GM21360 (cell line): ENCODE results near the gene ADAMTSL5.
"Not testable (repeated sequence)": the region's sequence is repeated elsewhere in the genome, so short reads cannot be mapped to it uniquely, and the experiment has no call there.

Source experiments
- ATAC-seq: cut with Tn5 transposase; IDR thresholded peaks from one replicate; pipeline ENCODE4 v1.9.1; 2021; ENCODE audit warnings: mild to moderate bottlenecking, moderate library complexity; ENCODE audit not compliant: unreplicated experiment

Gene ADAMTSL5

DNA sequence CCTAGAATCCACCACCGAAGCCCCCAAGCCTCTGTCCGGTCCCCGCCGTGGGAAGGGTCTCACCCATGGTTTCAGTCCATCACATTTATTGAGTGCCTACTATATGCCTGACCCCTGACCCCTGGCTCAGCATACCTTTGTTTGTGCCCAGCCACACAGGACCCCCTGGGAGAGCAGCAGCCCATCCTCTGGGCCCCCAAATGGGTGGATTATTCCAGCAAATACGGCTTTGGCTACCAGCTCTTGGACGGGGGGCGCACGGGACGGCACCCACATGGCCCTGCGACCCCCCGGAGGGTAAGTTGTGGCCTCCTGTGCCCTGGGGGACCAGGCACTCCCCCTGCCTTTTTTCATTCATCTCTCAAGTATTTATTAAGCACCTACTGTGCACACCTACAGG, 18.8 kb upstream of the ADAMTSL5 start:
- ATAC-seq: no peak

DNA sequence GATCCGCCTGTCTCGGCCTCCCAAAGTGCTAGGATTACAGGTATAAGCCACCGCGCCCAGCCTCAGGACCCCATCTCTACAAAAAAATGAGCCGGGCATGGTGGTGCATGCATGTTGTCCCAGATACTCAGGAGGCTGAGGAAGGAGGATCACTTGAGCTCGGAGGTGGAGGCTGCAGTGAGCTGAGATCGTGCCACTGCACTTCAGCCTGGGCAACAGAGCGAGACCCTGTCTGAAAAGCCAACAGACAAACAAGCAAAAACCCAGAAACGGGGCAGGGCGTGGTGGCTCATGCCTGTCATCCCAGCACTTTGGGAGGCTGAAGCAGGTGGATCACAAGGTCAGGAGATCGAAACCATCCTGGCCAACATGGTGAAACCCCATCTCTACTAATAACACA, 18.0 kb upstream of the ADAMTSL5 start:
- ATAC-seq: not testable (repeated sequence)

DNA sequence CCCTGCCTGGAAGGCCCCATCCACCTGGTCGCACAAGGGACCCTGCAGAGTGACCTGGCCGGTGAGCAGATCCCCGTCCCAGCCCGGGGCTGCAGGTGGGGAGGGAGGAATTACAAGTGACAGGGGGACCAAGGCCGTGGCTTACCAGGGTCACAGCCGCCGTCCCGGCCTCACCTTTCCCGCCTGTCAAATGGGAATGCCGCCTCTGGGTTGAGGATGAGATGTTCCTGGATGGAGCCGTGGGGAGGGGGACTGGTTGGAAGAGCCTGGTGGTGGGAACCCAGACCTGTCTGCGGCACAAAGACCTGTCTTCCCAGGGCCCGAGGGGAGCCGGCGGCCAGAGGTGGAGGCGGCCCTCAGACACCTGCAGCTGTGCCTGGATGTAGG, 16.6 kb upstream of the ADAMTSL5 start:
- ATAC-seq: no peak

DNA sequence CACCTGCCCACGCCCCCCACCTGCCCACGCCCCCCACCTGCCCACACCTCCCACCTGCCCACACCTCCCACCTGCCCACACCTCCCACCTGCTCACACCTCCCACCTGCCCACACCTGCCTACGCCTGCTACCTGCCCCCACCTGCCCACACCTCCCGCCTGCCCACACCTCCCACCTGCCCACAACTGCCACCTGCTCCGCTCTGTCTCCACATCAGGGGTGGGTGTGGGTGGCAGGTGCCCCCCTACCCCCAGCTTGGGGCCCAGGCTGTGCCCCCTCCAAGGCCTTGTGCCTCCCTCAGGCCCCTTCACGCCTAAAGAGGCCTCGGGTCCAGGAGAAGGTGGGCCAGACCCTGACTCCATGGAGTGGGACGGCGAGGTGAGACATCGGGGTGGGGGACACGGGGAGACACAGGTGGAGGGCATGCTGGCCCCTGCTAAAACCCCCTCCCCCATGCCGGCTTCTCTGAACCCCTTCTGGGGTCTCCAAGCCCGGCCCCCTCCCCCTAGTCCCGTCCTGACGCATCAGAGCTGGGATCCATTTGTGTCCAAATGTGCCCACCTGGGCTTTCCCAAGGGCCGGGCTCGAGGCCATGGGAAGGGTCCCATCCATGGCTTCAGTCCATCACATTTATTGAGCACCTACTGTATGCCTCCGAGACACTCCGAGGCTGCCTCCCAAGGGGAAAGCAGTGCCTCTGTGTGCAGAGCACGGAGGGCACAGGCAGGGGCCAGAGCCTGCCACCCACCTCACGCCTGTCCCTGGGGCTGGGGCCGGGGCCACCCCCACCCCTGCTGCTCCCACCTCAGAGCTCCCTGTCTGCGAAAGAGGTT, 16.0 kb upstream of the ADAMTSL5 start:
- no peak for ATAC-seq

DNA sequence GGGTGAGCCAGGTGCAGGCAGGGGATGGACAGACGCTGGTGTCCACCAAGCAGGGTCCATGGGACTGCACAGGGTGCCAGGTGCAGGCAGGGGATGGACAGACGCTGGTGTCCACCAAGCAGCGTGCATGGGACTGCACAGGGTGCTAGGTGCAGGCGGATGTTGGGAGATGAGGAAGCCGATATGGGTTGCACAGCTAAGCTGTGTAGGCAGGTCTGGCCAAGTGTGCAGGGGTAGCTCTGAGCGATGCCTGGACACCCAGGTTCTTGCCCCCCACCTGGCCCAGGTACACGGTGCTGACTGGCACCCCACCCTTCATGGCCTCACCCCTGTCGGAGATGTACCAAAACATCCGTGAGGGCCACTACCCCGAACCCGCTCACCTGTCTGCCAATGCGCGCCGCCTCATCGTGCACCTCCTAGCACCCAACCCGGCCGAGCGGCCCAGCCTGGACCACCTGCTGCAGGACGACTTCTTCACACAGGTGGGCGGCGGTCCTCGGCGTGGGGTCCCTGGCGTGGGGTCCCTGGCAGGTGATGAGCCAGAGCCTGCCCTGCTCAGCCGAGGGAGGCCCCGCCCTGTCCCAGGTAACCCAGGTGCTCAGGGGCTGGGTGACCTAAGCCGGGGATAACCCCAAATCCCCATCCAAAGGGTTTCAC, 15.0 kb upstream of the ADAMTSL5 start:
- no peak for ATAC-seq

DNA sequence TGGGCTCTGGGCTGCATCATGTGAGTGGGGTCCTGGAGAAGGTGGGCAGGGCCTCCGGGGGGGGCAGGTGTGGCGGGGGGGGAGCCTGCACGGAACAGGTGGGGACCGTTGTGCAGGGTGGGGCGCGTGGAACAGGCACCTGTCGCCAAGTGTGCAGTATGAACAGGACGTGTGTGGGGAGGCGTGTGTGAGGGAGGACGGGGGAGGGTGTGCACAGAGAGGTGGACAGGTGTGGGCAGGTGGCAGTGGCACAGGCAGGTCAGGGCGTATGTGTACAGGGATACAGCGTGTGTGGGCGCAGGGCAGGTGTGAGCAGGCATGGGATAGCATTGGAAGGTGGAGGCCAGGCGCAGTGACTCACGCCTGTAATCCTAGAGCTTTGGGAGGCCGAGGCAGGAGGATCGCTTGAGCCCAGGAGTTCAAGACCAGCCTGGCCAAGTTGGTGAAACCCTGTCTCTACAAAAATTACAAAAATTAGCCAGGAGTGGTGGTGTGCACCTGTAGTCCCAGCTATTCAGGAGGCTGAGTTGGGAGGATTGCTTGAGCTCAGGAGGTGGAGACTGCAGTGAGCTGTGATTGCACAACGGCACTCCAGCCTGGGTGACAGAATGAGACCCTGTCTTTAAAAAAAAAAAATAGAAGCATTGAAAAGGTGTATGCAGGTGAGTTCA, 14.3 kb upstream of the ADAMTSL5 start:
- ATAC-seq: no peak

DNA sequence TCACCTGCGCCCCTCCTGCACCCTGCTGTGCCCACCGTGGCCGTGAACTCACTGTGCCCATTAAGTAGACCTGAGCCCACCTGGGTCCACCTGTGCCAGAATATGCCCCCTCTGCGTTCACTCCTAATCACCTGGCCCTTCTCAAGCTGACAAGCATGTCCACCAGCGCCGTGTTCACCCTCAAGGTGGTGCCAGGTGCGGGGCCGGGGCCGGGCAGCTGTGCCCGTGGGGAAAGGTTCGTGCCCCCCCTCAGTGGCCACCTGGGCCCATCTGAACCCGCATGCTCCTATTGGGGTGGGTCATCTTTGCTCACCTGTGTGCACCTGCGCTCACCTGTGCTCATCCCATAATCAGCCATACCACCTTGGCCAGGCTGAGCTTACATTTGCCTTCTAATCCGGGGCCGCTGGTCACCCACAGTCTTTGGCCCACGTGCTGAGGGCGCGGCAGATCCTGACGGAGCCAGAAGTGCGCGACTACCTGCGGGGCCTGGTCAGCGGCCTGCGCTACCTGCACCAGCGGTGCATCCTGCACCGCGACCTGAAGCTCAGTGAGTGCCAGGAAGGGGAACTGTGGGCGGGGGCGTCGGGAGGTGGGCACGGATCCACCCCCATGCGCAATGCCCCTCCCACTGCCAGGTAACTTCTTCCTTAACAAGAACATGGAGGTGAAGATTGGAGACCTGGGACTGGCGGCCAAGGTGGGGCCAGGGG, 13.4 kb upstream of the ADAMTSL5 start:
- ATAC-seq: no peak

DNA sequence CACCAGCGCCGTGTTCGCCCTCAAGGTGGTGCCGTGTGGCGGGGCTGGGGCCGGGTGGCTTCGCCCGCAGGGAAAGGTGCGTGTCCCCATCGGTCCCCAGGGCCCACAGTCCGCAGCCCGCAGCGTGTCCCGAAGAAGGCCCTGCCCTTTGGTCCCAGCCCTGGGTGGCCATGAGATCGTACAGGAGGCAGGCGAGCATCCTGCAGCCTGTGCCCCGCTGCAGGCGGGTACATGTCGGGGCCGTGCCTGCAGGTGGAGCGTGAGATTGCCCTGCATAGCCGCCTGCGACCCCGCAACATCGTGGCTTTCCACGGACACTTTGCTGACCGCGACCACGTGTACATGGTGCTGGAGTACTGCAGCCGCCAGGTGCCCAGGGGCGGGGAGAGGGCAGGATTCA, 12.5 kb upstream of the ADAMTSL5 start:
- ATAC-seq: no peak

DNA sequence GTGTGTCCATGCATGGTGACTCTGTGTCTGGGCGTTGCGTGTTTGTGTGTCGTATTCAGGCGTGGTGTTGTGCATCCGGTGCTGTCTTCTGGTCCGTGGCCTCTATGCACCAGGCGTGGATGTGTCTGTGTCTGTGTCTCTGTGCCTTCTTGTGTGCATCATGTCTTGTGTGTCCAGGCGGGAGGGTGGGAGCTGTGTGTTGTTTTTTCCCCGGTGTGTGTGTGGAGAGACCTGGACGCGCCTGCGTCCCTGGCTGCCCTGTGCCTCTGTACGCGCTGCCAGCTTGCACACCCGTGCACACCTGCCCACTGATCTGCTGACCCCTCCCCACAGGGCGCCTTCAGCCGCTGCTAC, 12.1 kb upstream of the ADAMTSL5 start:
- no peak for ATAC-seq

DNA sequence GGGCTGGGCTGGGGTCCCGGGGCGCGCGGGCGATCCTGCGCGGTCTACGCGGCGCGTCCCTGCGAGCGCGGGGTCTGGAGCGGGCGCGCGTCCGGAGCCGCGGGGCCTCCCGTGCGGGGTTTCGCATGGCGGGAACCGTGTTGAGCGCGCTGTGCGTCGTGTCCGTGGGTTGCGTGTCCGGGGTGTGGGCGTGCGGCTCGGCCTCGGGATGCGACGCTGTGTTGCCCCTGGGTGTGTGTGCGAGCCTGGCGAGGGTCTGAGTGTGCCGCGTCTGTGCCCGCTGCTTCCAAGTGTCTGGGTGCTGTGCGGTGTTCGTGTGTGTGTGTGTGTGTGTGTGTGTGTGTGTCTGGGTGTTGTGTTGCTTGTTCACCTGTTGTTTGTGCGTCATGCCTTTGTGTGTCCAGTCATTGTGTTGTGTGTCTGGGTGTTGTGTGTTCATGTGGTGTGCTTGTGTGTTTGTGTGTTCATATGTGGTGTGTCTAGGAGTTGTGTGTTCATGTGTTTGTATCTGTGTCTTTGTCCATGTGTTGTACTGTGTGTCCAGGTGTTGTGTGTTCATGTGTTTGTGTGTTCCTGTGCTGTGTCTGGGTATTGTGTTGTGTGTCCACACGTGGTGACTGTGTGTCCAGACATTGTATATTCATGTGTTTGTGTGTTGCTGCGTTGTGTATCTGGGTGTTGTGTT, 11.6 kb upstream of the ADAMTSL5 start:
- no peak for ATAC-seq

DNA sequence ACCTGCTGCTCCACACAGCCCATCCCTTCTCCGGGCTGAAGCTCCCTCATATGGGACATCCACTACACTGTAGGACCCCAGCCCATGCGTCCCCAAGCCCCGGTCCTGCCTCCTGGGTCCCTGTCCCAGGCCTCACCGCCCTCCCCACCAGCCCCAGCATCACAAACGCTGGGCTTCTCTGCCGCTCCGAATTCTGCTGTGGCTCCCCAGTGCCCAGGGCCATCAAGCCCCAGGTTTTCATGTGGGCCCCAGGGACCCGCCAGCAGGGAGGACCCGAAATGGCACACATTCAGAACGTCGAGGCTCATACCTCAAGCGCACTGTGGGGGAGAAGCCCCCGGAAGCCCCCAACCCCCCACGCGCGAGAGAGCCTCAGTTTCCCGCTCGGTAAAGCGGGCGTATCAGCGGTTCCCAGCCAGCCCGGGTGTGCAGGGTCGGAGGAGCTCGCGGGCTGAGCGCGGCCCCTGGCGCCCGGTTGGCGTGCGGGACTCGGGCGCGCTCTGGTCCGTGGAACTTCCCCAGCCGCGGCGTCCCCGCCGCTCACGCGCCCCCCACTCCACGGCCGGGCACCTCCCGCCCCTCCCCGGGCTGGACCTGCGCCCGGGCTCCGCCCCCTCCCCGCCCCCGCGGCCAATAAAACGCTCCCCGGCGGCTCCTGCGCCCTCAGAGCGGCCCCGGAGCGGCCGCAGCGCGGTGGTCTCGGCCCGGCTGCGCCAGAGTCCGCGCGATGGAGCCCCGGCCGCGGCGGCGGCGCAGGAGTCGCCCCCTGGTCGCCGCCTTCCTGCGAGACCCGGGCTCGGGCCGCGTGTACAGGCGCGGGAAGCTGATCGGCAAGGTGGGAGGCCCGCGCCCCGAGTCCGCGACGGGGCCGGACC, 10.8 kb upstream of the ADAMTSL5 start, which contains the start of gene PLK5:
Gene PLK5, plus strand, starts transcription at position 666 of the 875 bp plus-strand sequence. CDS start 2,920 bp downstream, outside the sequence.
- no peak for ATAC-seq

DNA sequence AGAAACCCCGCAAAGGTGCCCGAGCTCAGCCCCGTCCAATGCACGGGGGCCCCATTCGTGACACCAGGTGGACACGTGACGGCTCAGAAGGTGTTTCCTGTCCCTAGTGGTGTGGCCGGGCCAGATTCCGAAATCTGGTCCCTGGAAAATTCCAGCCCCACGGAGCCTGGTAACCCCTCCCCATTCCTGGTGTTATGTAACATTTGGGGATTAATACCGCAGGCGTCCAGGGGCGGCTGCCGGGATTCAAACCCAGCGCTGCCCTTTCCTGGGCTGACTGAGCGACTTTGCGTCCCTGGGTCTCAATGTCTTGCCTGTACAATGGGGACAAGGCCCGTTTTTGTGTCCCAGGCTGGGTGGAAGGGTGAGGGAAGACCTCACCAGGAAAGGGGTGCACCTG, 10.0 kb upstream of the ADAMTSL5 start:
- no peak for ATAC-seq

DNA sequence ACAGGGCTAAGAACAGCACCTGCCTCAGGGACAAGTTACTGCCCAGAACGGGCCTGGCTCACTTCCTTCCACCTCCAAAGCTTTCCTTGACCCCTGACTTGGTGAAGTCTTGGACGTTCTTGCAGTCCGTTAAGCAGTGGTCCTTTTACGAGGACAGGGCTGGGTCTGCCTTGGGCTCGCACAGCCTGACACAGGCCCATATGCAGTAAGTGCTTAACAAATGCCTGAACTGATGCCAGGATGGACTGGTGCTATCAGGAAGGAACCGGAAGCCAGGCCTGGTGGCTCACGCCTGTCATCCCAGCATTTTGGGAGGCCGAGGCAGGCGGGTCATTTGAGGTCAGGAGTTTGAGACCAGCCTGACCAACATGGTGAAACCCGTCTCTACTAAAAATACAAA, 9.2 kb upstream of the ADAMTSL5 start:
- ATAC-seq: no peak

DNA sequence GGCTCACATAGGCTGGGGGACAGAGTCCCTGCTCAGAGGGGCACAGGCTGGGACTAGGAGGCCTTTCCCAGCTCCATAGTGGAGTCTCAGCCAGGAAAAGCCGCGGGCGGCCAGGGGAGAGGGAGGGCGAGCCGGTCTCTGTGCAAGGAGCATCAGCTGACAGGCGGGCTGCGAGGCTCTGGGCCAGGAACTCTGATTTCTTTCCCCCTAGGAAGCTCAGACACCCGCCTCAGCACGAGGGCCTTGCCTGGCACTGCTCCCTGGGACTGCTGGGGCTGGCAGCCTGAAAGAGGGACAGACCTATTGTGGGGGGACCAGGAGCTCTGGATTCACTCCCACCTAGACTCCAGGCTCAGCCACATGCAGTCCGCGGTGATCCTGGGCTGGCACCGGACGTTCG, 8.8 kb upstream of the ADAMTSL5 start:
- ATAC-seq: no peak

DNA sequence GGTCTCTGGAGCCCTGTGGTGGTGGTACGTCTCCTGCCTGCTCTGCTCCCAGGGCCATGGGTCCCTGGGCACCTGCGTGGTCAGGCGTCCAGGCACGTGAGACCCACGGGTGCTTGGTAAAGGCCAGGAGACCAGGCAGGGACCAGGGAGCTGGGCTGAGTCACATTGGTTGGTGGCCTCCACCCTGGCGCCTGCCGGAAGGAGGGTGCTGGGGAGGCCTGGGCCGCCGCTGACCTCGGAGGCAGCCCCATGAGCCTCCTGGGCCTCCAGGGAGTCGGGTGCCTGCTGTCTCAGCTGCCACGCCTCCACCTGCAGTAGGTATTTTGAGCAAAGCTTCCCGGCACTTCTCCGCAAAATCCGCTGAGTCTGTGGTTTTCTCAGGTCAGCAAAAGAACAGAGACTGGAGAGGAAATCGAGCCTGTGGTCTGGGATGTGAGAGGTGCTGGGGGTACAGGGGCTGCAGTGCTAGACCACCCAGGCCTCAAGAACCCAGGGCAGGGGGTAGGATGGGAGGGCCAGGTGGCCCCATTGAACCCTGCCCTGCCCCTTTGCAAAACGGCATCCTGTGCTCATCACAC, 7.5 kb upstream of the ADAMTSL5 start:
- ATAC-seq: no peak

DNA sequence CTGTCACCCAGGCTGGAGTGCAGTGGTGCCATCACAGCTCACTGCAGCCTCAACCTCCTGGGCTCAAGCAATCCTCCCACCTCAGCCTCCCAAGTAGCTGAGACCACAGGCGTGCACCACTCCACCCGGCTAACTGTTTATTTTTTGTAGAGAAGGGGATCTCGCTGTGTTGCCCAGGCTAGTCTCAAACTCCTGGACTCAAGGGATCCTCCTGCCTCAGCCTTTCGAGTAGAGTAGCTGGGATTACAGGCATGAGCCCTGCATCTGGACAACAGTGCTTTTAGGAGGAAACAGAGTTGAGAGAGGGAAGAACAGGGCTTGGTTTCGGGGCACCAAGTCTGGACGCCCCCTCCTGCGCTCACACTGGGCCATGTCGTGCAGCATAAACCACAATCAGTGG, 7.0 kb upstream of the ADAMTSL5 start:
- not testable (repeated sequence) for ATAC-seq

DNA sequence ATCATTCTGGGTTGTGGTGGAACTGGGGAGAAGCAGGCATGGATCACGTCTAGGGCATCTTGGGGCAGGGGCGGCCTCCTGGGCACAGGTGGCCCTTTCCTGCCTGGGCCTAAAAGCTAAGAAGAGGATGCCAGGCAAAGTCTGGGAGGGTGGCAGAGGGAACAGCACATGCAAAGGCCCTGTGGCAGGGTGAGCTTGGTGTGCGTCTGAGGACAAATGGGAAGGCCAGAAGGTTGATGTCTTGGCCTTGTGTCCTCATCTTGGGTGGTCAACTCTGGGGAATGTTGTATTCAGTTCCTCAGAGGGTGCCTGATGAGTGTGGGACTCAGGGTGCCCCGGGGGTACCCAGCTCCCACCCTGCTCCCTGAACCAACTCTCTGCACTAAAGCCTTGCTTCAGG, 5.7 kb upstream of the ADAMTSL5 start:
- ATAC-seq: no peak

DNA sequence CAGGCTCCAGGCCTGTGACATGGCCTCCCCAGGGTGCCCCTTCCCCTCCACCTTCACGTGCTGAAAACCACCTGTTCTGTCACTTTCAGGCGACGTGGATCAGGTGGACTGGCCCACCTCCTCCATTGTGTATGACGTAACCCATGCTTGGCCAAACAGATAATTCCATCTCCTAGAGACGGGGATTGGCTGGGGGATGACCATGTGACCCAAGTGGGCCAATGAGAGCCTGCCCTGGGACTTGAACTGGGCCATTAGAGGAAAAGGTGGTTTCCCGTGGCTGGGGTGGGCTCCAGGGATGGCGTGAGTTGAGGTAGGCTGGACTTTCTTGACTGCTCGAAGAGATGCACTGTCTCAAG, 3.6 kb upstream of the ADAMTSL5 start:
- no peak for ATAC-seq

DNA sequence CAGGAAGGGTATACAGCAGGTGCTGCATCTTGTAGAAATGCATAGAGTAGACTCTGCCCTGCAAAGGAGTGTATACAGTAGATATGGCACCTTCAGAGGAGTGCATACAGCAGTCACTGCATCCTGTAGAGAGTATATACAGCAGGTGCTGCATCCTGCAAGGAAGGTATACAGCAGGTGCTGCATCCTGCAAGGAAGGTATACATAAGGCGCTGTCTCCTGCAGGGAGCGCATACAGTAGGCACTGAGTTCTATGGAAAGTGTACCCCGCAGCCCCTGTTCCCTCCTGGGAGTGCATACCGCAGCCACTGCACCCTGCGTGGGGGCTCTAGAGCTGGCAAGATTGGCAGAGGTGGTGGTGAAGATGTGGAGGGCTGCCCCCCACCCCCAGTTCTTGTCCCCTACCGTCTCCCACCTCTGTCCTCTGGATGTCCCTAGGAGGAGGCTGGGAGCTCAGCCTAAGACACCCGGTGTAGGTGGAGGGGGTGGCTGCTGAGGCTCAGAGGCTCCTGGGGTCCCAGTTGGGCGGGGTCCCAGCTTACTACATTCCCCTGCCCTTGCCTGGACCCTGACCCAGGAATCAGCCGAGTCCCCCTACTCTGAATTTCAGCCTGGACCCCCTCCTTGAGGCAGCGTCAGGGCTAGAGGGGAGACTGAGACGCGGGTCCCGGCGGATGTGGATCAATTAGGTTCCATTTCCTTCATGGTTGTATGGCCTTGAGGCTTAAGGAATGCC, 2.3 kb upstream of the ADAMTSL5 start:
- no peak for ATAC-seq
